ENCODE results near the gene LPGAT1.
"Not testable (repeated sequence)": the region's sequence is repeated elsewhere in the genome, so short reads cannot be mapped to it uniquely, and the experiment has no call there.

The LPGAT1 gene

GRCh38 chr1:211830328-211831142 is at the start of gene LPGAT1:
Gene LPGAT1 (minus strand): TSS chr1:211830763. CDS start chr1:211829296, 1,467 bp downstream.
- DNase-seq: peak; percentile 46 to 94 (median 88)
- intact Hi-C loops (cut with DNase I): loop anchor here (2.0 kb wide), 2 partner anchors 94 to 132 kb away; no protein-coding TSS in a partner anchor

GRCh38 chr1:211879475-211879874 is 48.9 kb upstream of the LPGAT1 start:
- DNase-seq: no peak
- intact Hi-C loops (cut with DNase I): no loop called here

- intact Hi-C loops (cut with DNase I): no loop called here
- DNase-seq: no peak
Observed at GRCh38 chr1:211876851-211877590, 46.5 kb upstream of the LPGAT1 start.

GRCh38 chr1:211875541-211875940 is 45.0 kb upstream of the LPGAT1 start:
- intact Hi-C loops (cut with DNase I): no loop called here
- no peak for DNase-seq

- peak in 12 of 42 donors; percentile 2 to 44 (median 18) for DNase-seq
- intact Hi-C loops (cut with DNase I): no loop called here
Observed at GRCh38 chr1:211874521-211875347, 44.2 kb upstream of the LPGAT1 start.

GRCh38 chr1:211873731-211874130 is 43.2 kb upstream of the LPGAT1 start:
- intact Hi-C loops (cut with DNase I); DNase-seq: not testable (repeated sequence)

GRCh38 chr1:211870156-211870555 is 39.6 kb upstream of the LPGAT1 start:
- intact Hi-C loops (cut with DNase I): no loop called here

GRCh38 chr1:211865180-211865579 is 34.6 kb upstream of the LPGAT1 start:
- no peak for DNase-seq

More at GRCh38 chr1:211870156-211870555, 39.6 kb upstream of the LPGAT1 start:
- no peak for DNase-seq

GRCh38 chr1:211859405-211859804 is 28.8 kb upstream of the LPGAT1 start:
- intact Hi-C loops (cut with DNase I): no loop called here
- no peak for DNase-seq

More at GRCh38 chr1:211865180-211865579, 34.6 kb upstream of the LPGAT1 start:
- intact Hi-C loops (cut with DNase I): no loop called here

GRCh38 chr1:211851174-211851573 is 20.6 kb upstream of the LPGAT1 start:
- DNase-seq: no peak
- intact Hi-C loops (cut with DNase I): no loop called here

GRCh38 chr1:211843507-211844298 is 13.1 kb upstream of the LPGAT1 start:
- intact Hi-C loops (cut with DNase I): no loop called here
- DNase-seq: no peak

- intact Hi-C loops (cut with DNase I): no loop called here
- no peak for DNase-seq
Observed at GRCh38 chr1:211843018-211843417, 12.5 kb upstream of the LPGAT1 start.

GRCh38 chr1:211842518-211842917 is 12.0 kb upstream of the LPGAT1 start:
- no peak for DNase-seq
- intact Hi-C loops (cut with DNase I): no loop called here

- no peak for DNase-seq
- intact Hi-C loops (cut with DNase I): no loop called here
Observed at GRCh38 chr1:211839106-211839505, 8.5 kb upstream of the LPGAT1 start.

GRCh38 chr1:211833174-211833820 is 2.7 kb upstream of the LPGAT1 start:
- no peak for DNase-seq
- intact Hi-C loops (cut with DNase I): no loop called here

GRCh38 chr1:211832661-211833060 is 2.1 kb upstream of the LPGAT1 start:
- no peak for DNase-seq
- intact Hi-C loops (cut with DNase I): no loop called here

- no peak for DNase-seq
- intact Hi-C loops (cut with DNase I): loop anchor here (2.0 kb wide), 2 partner anchors 95 to 133 kb away; no protein-coding TSS in a partner anchor
Observed at GRCh38 chr1:211831558-211832323, 1.2 kb upstream of the LPGAT1 start.
